Activated naive CD4-positive, alpha-beta T cell treated with anti-CD3 and anti-CD28 coated beads, Interleukin-2, amount 10 ng/mL, durations not matched to agents 7 days and 5 days (primary cell): ENCODE measurements around the gene TBL1XR1.
A peak's percentile ranks its signal among the peaks of the same experiment; 100 is the strongest.
"Not testable (repeated sequence)": the region's sequence is repeated elsewhere in the genome, so short reads cannot be mapped to it uniquely, and the experiment has no call there.

ENCODE experiments used
- CTCF ChIA-PET: fragments of 350-600 bp; sonication (Branson Sonifier 250); formaldehyde crosslinking; loops from one replicate; lab custom pipeline; 2021; ENCODE audit warnings: antibody characterized with exemption; lab: Charles Lee
- DNase-seq: peaks from one replicate; pipeline ENCODE4 v3.0.0-alpha.2; 2020
- H3K27ac Mint-ChIP-seq: one replicate; pipeline ENCODE4 v1.8.0; 2021; ENCODE audit warnings: mild to moderate bottlenecking, moderate library complexity, mixed read lengths
- H3K27me3 Mint-ChIP-seq: one replicate; pipeline ENCODE4 v1.8.0; 2021; ENCODE audit warnings: mild to moderate bottlenecking, mixed read lengths
- H3K36me3 Mint-ChIP-seq: one replicate; pipeline ENCODE4 v1.8.0; 2021; ENCODE audit warnings: mixed read lengths
- H3K4me1 Mint-ChIP-seq: one replicate; pipeline ENCODE4 v1.8.0; 2021; ENCODE audit warnings: mixed read lengths
- H3K4me3 Mint-ChIP-seq: one replicate; pipeline ENCODE4 v1.8.0; 2021; ENCODE audit warnings: mild to moderate bottlenecking, moderate library complexity, mixed read lengths
- H3K9me3 Mint-ChIP-seq: one replicate; pipeline ENCODE4 v1.8.0; 2021; ENCODE audit warnings: mixed read lengths

The TBL1XR1 gene

GRCh38 chr3:177197727-177198460, 612 bp upstream of the TBL1XR1 start:
- DNase-seq, result no peak
- CTCF ChIA-PET, result interaction anchor here (0.6 to 3.5 kb wide), 4 partner anchors 26 to 181 kb away, joined by 3 to 21 read pairs (median 5); no protein-coding TSS in a partner anchor
- Mint-ChIP-seq H3K4me3 (peak overlapping the region; percentile 62), H3K27me3 (no peaks in the 10 kb centered on the region), H3K9me3 (no peaks in the 10 kb centered on the region), H3K36me3 (peaks cover 19% of the 10 kb centered on the region), H3K4me1 (peaks cover 69% of the 10 kb centered on the region), H3K27ac (peak overlapping the region; percentile 95)

DNA sequence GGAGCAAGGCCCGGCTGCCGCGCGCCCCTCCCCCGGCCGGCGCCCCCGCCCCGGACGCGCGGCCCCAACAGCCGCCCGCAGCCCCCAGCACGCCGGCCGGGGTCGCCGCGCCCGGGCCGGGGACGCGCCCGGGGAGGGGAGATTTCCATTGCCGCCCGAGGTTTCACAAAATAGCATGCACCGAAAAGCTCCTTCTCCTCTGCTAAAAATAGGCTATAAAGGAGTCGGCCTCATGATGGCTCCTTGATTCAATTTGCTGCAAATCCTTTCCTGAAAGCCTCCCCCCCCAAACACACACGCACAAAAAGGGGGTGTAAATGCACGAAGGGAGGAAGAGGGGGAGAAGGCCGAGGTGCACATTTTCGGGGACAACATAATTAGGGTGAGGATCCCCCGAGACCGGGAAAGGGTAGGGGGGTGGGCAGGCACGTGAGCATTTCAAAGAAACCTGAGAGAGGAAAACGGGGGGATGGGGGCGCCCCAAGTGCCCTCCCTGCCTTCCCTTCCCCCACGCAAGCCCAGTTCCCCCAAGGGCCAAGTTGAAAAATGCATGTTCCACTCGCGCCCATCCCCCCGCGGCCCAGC, 734 bp downstream of the TBL1XR1 start:
- Mint-ChIP-seq H3K9me3 (no peaks in the 10 kb centered on the region), H3K27me3 (no peaks in the 10 kb centered on the region), H3K36me3 (peaks cover 25% of the 10 kb centered on the region), H3K4me3 (peak overlapping the region; percentile 82), H3K4me1 (peaks cover 68% of the 10 kb centered on the region), H3K27ac (peak overlapping the region; percentile 97)
- CTCF ChIA-PET, result interaction anchor here (2.9 kb wide), 1 partner anchor 145 kb away, joined by 9 read pairs; no protein-coding TSS in a partner anchor
- DNase-seq, result peak; percentile 63

- peak overlapping the region; percentile 82 for H3K4me3 Mint-ChIP-seq
- H3K27me3 Mint-ChIP-seq, result no peaks in the 10 kb centered on the region
- peak overlapping the region; percentile 97 for H3K27ac Mint-ChIP-seq
- no peaks in the 10 kb centered on the region for H3K9me3 Mint-ChIP-seq
- H3K36me3 Mint-ChIP-seq, result peaks cover 29% of the 10 kb centered on the region
- DNase-seq, result peak; percentile 49
- H3K4me1 Mint-ChIP-seq, result peaks cover 69% of the 10 kb centered on the region
- CTCF ChIA-PET, result interaction anchor here (2.9 kb wide), 1 partner anchor 145 kb away, joined by 9 read pairs; no protein-coding TSS in a partner anchor
These were observed 1.2 kb downstream of the TBL1XR1 start for GRCh38 chr3:177196008-177196455.

GRCh38 chr3:177195242-177195991, 1.9 kb downstream of the TBL1XR1 start:
- peaks cover 33% of the 10 kb centered on the region for H3K36me3 Mint-ChIP-seq

DNA sequence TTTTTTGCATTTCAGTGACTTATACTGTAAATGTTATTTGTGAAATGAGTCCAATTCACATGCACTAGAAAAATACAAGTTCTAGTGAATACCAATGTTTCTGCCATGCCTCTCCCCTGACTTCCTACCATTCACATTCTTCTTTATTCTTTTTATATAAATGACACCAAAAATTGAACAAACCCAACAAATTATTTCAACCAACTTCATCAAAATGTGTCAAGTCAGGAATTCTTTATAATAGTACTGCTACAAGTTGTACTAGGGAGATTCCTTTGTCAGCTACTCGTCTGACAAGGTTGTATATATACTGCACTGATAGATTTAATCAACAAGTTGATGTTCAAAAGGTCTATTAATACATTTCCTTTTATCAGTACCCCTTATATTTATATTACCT, 3.0 kb downstream of the TBL1XR1 start:
- Mint-ChIP-seq H3K4me3 (peak overlapping the region; percentile 82), H3K27ac (peak overlapping the region; percentile 42), H3K27me3 (no peaks in the 10 kb centered on the region), H3K9me3 (no peaks in the 10 kb centered on the region), H3K36me3 (peaks cover 33% of the 10 kb centered on the region), H3K4me1 (peaks cover 61% of the 10 kb centered on the region)
- CTCF ChIA-PET, result interaction anchor here (2.9 kb wide), 1 partner anchor 143 kb away, joined by 9 read pairs; no protein-coding TSS in a partner anchor
- DNase-seq, result no peak

More at GRCh38 chr3:177195242-177195991, 1.9 kb downstream of the TBL1XR1 start:
- Mint-ChIP-seq H3K4me3 (peak overlapping the region; percentile 82), H3K27ac (peak overlapping the region; percentile 97), H3K9me3 (no peaks in the 10 kb centered on the region), H3K27me3 (no peaks in the 10 kb centered on the region), H3K4me1 (peaks cover 69% of the 10 kb centered on the region)
- peak; percentile 30 for DNase-seq
- CTCF ChIA-PET, result interaction anchor here (0.6 to 2.9 kb wide), 2 partner anchors 144 to 149 kb away, joined by 3 to 9 read pairs; no protein-coding TSS in a partner anchor

DNA sequence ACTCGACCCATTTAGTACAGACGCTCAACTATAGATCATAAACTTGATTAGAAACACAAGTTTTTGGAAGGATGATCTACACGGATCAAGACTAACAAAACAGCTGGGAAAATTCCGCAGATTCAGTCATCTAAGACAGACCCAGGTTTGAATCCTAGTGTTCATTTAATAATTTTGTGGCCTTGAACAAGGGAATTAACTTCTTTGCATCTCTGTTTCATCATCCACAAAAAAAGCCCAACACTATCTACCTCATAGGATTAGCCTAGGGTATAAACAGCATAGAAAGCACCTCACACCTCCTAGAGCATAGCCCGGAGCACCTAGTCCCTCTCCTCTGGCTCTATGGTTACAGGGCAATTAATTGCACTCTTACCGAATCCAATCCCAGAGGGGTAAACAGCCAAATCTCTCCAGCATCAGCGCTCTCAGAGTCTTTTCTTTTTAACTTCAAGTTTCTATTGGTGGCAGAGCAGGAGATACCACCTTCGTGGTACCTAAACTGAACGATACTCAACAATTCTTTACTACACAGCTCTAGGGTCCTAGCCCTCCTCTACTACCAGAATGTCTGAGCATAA, 3.5 kb downstream of the TBL1XR1 start:
- peaks cover 56% of the 10 kb centered on the region for H3K4me1 Mint-ChIP-seq
- H3K27ac Mint-ChIP-seq, result peak overlapping the region; percentile 12
- H3K4me3 Mint-ChIP-seq, result peak overlapping the region; percentile 82
- peaks cover 33% of the 10 kb centered on the region for H3K36me3 Mint-ChIP-seq
- H3K27me3 Mint-ChIP-seq, result no peaks in the 10 kb centered on the region
- CTCF ChIA-PET, result interaction anchor here (1.3 to 2.9 kb wide), 2 partner anchors 142 kb away, joined by 4 to 9 read pairs; no protein-coding TSS in a partner anchor
- DNase-seq, result no peak
- H3K9me3 Mint-ChIP-seq, result no peaks in the 10 kb centered on the region

DNA sequence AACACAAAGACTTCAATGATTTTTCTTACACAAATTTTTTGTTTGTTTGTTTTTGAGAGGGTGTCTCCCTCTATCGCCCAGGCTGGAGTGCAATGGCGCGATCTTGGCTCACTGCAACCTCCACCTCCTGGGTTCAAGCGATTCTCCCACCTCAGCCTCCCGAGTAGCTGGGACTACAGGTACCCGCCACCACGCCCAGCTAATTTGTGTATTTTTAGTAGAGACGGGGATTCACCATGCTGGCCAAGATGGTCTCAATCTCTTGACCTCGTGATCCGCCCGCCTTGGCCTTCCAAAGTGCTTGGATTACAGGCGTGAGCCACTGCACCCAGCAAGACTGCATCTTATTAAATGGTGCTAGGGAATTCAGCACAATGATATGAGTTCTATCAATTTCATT, 4.0 kb downstream of the TBL1XR1 start:
- H3K27me3 Mint-ChIP-seq, H3K27ac Mint-ChIP-seq, H3K4me3 Mint-ChIP-seq, H3K9me3 Mint-ChIP-seq, DNase-seq: not testable (repeated sequence)
- H3K4me1 Mint-ChIP-seq, result peaks cover 54% of the 10 kb centered on the region
- CTCF ChIA-PET, result interaction anchor here (1.3 kb wide), 1 partner anchor 142 kb away, joined by 4 read pairs; no protein-coding TSS in a partner anchor
- H3K36me3 Mint-ChIP-seq, result peaks cover 35% of the 10 kb centered on the region

DNA sequence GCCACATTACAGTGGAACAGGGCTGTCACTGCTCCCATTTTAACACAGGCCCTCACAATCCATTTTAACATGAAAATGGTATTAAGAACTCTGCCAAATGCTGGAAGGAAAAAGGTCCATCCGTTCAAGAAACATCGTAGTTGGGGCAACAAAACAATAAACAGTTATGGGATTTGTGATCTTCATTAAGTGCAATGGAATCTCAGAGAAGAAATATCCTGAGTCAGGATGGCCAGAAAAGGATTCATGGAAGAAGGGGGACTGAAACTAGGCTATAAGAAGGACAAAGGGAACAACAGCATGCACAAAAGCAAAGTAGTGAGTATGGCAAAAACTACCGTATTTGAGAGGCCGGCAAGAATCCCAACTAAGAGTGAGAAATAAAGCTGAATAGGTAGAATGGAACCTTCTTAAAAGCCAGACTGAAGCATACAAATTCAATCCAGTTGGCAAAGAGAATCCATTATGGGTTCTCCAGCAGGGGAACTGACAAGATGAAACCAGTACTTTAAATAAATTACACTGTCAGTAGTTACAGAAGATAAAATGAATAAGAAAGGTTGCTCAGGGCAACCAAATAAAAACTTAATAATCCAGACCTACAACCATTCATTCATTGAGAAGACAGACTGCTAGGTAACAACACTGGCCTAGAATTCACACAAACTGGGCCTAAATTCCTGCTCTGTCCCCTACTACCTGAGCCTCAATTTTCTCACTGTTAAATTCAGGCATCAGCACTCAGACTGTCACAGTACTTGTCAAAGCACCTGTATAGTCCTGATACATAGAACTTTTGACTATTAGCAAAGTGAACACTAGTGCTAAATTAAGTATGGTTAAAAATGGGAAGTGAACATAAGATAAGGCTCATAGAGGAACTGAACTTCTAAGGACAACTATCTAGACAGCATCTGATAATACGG, 6.3 kb downstream of the TBL1XR1 start:
- Mint-ChIP-seq H3K27me3 (no peaks in the 10 kb centered on the region), H3K4me1 (peaks cover 58% of the 10 kb centered on the region), H3K36me3 (peaks cover 36% of the 10 kb centered on the region), H3K9me3 (no peaks in the 10 kb centered on the region), H3K4me3 (no peak overlapping the region), H3K27ac (no peak overlapping the region)
- CTCF ChIA-PET, result no interaction called here
- no peak for DNase-seq

DNA sequence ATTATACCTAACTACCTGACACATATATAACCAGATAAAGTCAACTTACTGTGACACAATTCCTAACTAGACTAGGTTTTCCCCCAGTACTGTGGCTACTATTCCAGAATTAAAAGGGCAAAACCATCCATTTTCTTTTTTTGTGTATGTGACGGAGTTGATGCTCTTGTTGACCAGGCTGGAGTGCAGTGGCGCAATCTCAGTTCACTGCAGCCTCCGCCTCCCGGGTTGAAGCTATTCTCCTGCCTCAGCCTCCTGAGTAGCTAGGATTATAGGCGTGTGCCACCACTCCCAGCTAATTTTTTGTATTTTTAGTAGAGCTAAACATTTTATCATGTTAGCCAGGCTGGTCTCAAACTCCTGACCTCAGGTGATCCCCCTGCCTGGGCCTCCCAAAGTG, 7.1 kb downstream of the TBL1XR1 start:
- H3K4me3 Mint-ChIP-seq, CTCF ChIA-PET, H3K9me3 Mint-ChIP-seq, H3K27ac Mint-ChIP-seq, DNase-seq, H3K27me3 Mint-ChIP-seq: not testable (repeated sequence)
- Mint-ChIP-seq H3K4me1 (peaks cover 59% of the 10 kb centered on the region), H3K36me3 (peaks cover 33% of the 10 kb centered on the region)

DNA sequence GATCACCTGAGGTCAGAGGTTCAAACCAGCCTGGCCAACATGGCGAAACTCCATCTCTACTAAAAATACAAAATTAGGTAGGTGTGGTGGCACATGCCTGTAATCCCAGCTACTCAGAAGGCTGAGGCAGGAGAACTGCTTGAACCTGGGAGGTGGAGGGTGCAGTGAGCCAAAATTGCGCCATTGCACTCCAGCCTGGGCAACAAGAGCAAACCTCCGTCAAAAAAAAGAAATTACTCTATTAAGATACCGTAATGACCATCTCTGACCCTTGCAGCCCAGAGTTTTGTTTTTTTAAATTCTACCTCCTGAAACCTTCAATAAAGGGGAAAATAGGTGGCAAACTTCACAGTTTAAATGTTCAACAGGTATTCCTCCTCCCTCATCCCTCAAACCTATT, 9.0 kb downstream of the TBL1XR1 start:
- CTCF ChIA-PET, H3K27me3 Mint-ChIP-seq: not testable (repeated sequence)

DNA sequence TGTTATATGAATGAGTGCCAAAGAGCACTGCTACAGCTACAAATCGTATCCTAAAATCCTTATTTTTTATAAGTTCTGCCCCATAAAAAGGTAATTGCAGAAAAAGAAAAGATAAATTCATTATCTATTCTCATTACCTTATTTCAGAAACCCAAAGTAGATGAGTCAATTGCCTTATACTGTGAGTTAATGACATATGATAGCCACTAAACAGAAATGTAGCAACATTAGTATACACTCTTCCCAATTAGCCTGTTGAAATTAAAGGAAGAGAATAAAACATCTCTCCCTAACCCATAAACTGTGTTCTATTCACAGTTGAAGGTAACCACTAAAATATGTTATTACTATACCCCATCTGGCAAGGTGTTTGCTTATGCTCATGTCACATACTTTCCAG, 11.0 kb downstream of the TBL1XR1 start:
- CTCF ChIA-PET, result no interaction called here
- DNase-seq, result no peak
- H3K27ac Mint-ChIP-seq, result no peak overlapping the region
- H3K4me3 Mint-ChIP-seq, result no peak overlapping the region
- H3K9me3 Mint-ChIP-seq, result no peaks in the 10 kb centered on the region
- H3K4me1 Mint-ChIP-seq, result peaks cover 42% of the 10 kb centered on the region
- peaks cover 22% of the 10 kb centered on the region for H3K36me3 Mint-ChIP-seq
- H3K27me3 Mint-ChIP-seq, result no peaks in the 10 kb centered on the region

More for the DNA sequence above, 9.0 kb downstream of the TBL1XR1 start:
- H3K27ac Mint-ChIP-seq, DNase-seq, H3K9me3 Mint-ChIP-seq, H3K4me3 Mint-ChIP-seq: not testable (repeated sequence)
- peaks cover 30% of the 10 kb centered on the region for H3K36me3 Mint-ChIP-seq
- peaks cover 49% of the 10 kb centered on the region for H3K4me1 Mint-ChIP-seq

GRCh38 chr3:177185035-177185574, 12.2 kb downstream of the TBL1XR1 start:
- no peak overlapping the region for H3K4me3 Mint-ChIP-seq
- DNase-seq, result no peak
- no peaks in the 10 kb centered on the region for H3K27me3 Mint-ChIP-seq
- CTCF ChIA-PET, result interaction anchor here (0.7 kb wide), 2 partner anchors 44 to 369 kb away, joined by 3 read pairs; no protein-coding TSS in a partner anchor
- H3K4me1 Mint-ChIP-seq, result peaks cover 36% of the 10 kb centered on the region
- no peak overlapping the region for H3K27ac Mint-ChIP-seq
- H3K36me3 Mint-ChIP-seq, result peaks cover 20% of the 10 kb centered on the region
- no peaks in the 10 kb centered on the region for H3K9me3 Mint-ChIP-seq
